ENCODE measurements around the gene DBNL.

- no peak for TF ChIP-seq CTCF (IDR thresholded peaks at IDR 0.05)
- peak; percentile 82 for TF ChIP-seq POLR2A (IDR thresholded peaks at IDR 0.05; ENCODE audit: low read length)
- TF ChIP-seq KDM1A (IDR thresholded peaks at IDR 0.05; ENCODE audit: low read depth) = no peak
- TF ChIP-seq SREBF2 (IDR thresholded peaks at IDR 0.05) = no peak
- no peak for TF ChIP-seq NR3C1 (IDR thresholded peaks at IDR 0.05)
- no peak for TF ChIP-seq ZFP36 (IDR thresholded peaks at IDR 0.05; ENCODE audit: borderline replicate concordance, partially characterized antibody)
- no peak for TF ChIP-seq RFX5 (IDR thresholded peaks at IDR 0.05)
- TF ChIP-seq RAD21 (conservative IDR thresholded peaks at IDR 0.05 in 1 of 2, IDR thresholded peaks at IDR 0.05 in 1 of 2) = no peak
- no peak for TF ChIP-seq RCOR1 (IDR thresholded peaks at IDR 0.05; ENCODE audit: low read depth, low read length)
- no peak for TF ChIP-seq EHMT2 (IDR thresholded peaks at IDR 0.05; ENCODE audit: low read depth)
- no peak; the same call in 2 of the 3 replicates for TF ChIP-seq SMC3 (IDR thresholded peaks at IDR 0.05)
- no peak for TF ChIP-seq TP53 (CRISPR knock-in tag; IDR thresholded peaks at IDR 0.05)
Observed at GRCh38 chr7:44082541-44083207, 38.2 kb downstream of the DBNL start.

All from A549 (cell line).